K562 (cell line): ENCODE measurements around the gene KRTAP5-6. TPM values are rescaled to one million over a fixed set of nuclear protein-coding genes. Genes with fewer than 3 reads are reported as not detected.

Source experiments
- ATAC-seq: fragments of 200-7000 bp; cut with Tn5 transposase; 3 replicates; pipeline ENCODE4 v1.9.1; 2020; ENCODE audit warnings: moderate library complexity
- BruUV-seq: library from RNA; stranded (reverse); fragments of 400-500 nt; replicated peaks from 2 replicates; lab custom pipeline; 2021; lab: Mats Ljungman, UMichigan
- CTCF ChIA-PET: fragments of 300-600 bp; formaldehyde crosslinking; extraction: SDS; loops from one replicate; lab custom pipeline; 2021; ENCODE audit warnings: low intra/inter-chr PET ratio; lab: Yijun Ruan, JAX
- POLR2A ChIA-PET: fragments of 300-600, 350-650 bp; sonication (Branson Sonifier 250); formaldehyde crosslinking; extraction: SDS; loops from one replicate; lab custom pipeline; 2021; ENCODE audit warnings: antibody characterized with exemption, inconsistent platforms; lab: Yijun Ruan, JAX
- DNase-seq, 4 experiments: peaks; one replicate each; pipeline versions ENCODE4 v3.0.0 to v3.0.0-alpha.2; 2011 to 2018; ENCODE audit warnings: low spot score in 3 of 4, mixed read lengths in 3 of 4; ENCODE audit errors: extremely low read depth in 1 of 4
- FAIRE-seq: peaks from 2 replicates; lab custom pipeline; 2011; peaks lifted over from hg19 to GRCh38; lab: Jason Lieb, UNC
- H2AFZ ChIP-seq: 2 replicates; pipeline ENCODE4 v1.6.0; 2011; ENCODE audit warnings: low read depth, low read length, control low read depth, inconsistent platforms
- H3K27ac ChIP-seq: fragments of 200-600 bp; 3 replicates; pipeline ENCODE4 v1.8.0; 2011; ENCODE audit warnings: low read depth, mild to moderate bottlenecking, control low read depth, inconsistent platforms, low read length, moderate library complexity, mixed read lengths; ENCODE audit errors: extremely low read depth
- H3K27me3 ChIP-seq, 2 experiments: fragments of 300-600 bp in 1 of 2; 2 replicates in 1 of 2; 3 replicates in 1 of 2; pipeline versions ENCODE4 v1.6.0 to v1.8.0; 2011; ENCODE audit warnings: inconsistent platforms in 2 of 2, low read length in 2 of 2, mild to moderate bottlenecking in 1 of 2, mixed read lengths in 1 of 2, moderate library complexity in 1 of 2; ENCODE audit not compliant: control insufficient read depth in 2 of 2, insufficient read depth in 2 of 2
- H3K36me3 ChIP-seq: fragments of 300-600 bp; 3 replicates; pipeline ENCODE4 v1.8.0; 2011; ENCODE audit warnings: mild to moderate bottlenecking, low read length, inconsistent platforms; ENCODE audit not compliant: control insufficient read depth, insufficient read depth
- H3K4me1 ChIP-seq, 2 experiments: fragments of 200-600 bp in 1 of 2; replicated peaks in 1 of 2; 2 replicates in 1 of 2; 3 replicates in 1 of 2; pipeline versions ENCODE4 v1.5.1 to v1.8.0; 2011; ENCODE audit warnings: inconsistent platforms in 2 of 2, low read length in 2 of 2, mild to moderate bottlenecking in 1 of 2, mixed read lengths in 1 of 2, moderate library complexity in 1 of 2; ENCODE audit not compliant: control insufficient read depth in 2 of 2, insufficient read depth in 2 of 2
- H3K4me2 ChIP-seq: 2 replicates; pipeline ENCODE4 v1.6.1; 2011; ENCODE audit warnings: low read length, control low read depth, inconsistent platforms, mixed read lengths; ENCODE audit not compliant: insufficient read depth
- H3K4me3 ChIP-seq: fragments of 200-600 bp; sonication (generic), shearing (Covaris generic); 2 replicates; pipeline ENCODE4 v1.5.1; 2016; ENCODE audit warnings: control low read depth, inconsistent platforms
- H3K79me2 ChIP-seq: fragments of 200-600 bp; 3 replicates; pipeline ENCODE4 v1.8.0; 2011; ENCODE audit warnings: low read length, inconsistent platforms; ENCODE audit not compliant: control insufficient read depth, insufficient read depth
- H3K9ac ChIP-seq, 2 experiments: 2 replicates each; pipeline versions ENCODE4 v1.6.0 to v1.6.1; 2011; ENCODE audit warnings: low read depth in 2 of 2, low read length in 2 of 2, control low read depth in 1 of 2, inconsistent platforms in 1 of 2, mild to moderate bottlenecking in 1 of 2, mixed read lengths in 1 of 2; ENCODE audit not compliant: insufficient read depth in 1 of 2
- H3K9me1 ChIP-seq: one replicate; pipeline ENCODE4 v1.6.0; 2011; ENCODE audit warnings: inconsistent platforms, mild to moderate bottlenecking, low read length, moderate library complexity; ENCODE audit not compliant: control insufficient read depth, insufficient read depth
- H3K9me3 ChIP-seq: replicated peaks from 2 replicates; pipeline ENCODE4 v1.5.1; 2011; ENCODE audit warnings: low read depth, low read length, inconsistent platforms; ENCODE audit not compliant: control insufficient read depth, insufficient read depth
- H4K20me1 ChIP-seq: replicated peaks from 2 replicates; pipeline ENCODE4 v1.6.1; 2011; ENCODE audit warnings: low read length, inconsistent platforms, mixed read lengths; ENCODE audit not compliant: control insufficient read depth, insufficient read depth
- DLX4 ChIP-seq: fragments of 250-450 bp; sonication (Bioruptor Pico); IDR thresholded peaks from 2 replicates; pipeline ENCODE4 v1.6.1; 2021; ENCODE audit warnings: mild to moderate bottlenecking
- EHMT2 ChIP-seq: fragments of 450-650 bp; IDR thresholded peaks from 2 replicates; pipeline ENCODE4 v1.6.1; 2018; ENCODE audit warnings: antibody characterized with exemption
- PHB2 ChIP-seq: fragments of 450-650 bp; IDR thresholded peaks from 2 replicates; pipeline ENCODE4 v1.6.1; 2017; ENCODE audit warnings: low read depth
- PHF21A ChIP-seq: fragments of 450-650 bp; IDR thresholded peaks from 2 replicates; pipeline ENCODE4 v1.6.1; 2017; ENCODE audit warnings: low read depth, borderline replicate concordance
- PHTF2 ChIP-seq: fragments of 250-450 bp; sonication (Bioruptor Pico); IDR thresholded peaks from 2 replicates; pipeline ENCODE4 v1.5.0; 2021; ENCODE audit warnings: mild to moderate bottlenecking
- STAT6 ChIP-seq: sonication (generic); formaldehyde crosslinking; IDR thresholded peaks from 2 replicates; pipeline ENCODE4 v1.8.1; 2023; ENCODE audit warnings: mild to moderate bottlenecking, missing genetic modification reagents
- TBP ChIP-seq: optimal IDR thresholded peaks from 2 replicates; pipeline ENCODE3; 2011; ENCODE audit warnings: low read depth, low read length, improper control_type of control experiment
- TCF7L2 ChIP-seq: fragments of 150-350 bp; IDR thresholded peaks from 2 replicates; pipeline ENCODE4 v1.6.1; 2016; ENCODE audit warnings: low read depth, mild to moderate bottlenecking, low read length, moderate library complexity
- ZNF77 ChIP-seq: fragments of 250-450 bp; sonication (Bioruptor Pico); IDR thresholded peaks from 2 replicates; pipeline ENCODE4 v1.5.0; 2020
- WGBS: fragments of 100-300 bp; shearing (Covaris generic); methylation state at CpG from one replicate; pipeline ENCODE4 v1.1.6; 2016; ENCODE audit warnings: low coverage, mixed read lengths; ENCODE audit not compliant: insufficient coverage; ENCODE audit errors: missing lambda C conversion rate; 5-methylcytosine and 5-hydroxymethylcytosine counted together
- in situ Hi-C: fragments of 300-500 bp; cut with MboI; formaldehyde crosslinking; loops from 4 replicates; pipeline ENCODE4 v1.15.0; 2018; ENCODE audit warnings: inconsistent platforms, mixed read lengths
- intact Hi-C: fragments of 100-400 bp; cut with micrococcal nuclease; formaldehyde crosslinking; loops from 2 replicates; pipeline ENCODE4 v1.14.2; 2022
- polyA plus RNA-seq, 8 experiments: library from polyadenylated mRNA; depleted of rRNA in 4 of 8; stranded (reverse) in 5 of 8; unstranded in 3 of 8; fragments of >200 nt; fragmentation: Nextera tagmentation in 2 of 8; fragmentation: Illumina TruSeq in 1 of 8; extraction: Ambion mirVana in 2 of 8; extraction: Trizol in 1 of 8; gene quantifications; 2 replicates each; pipeline versions ENCODE4 v1.2.1 to v1.2.3, GENCODE V29; 2011 to 2014; ENCODE audit warnings: inconsistent platforms in 1 of 8, missing spikeins in 1 of 8
- total RNA-seq, 7 experiments: library from RNA; depleted of rRNA in 6 of 7; stranded (reverse); fragments of >200 nt in 6 of 7; fragmentation: Illumina TruSeq in 2 of 7; extraction: Trizol in 2 of 7; gene quantifications; 2 replicates each; pipeline versions ENCODE4 v1.2.1 to v1.2.3, GENCODE V29; 2011 to 2021; ENCODE audit warnings: low replicate concordance in 1 of 7
- TF ChIP-seq, protein P1 (sequence below): IDR thresholded peaks from 2 replicates; pipeline ENCODE4 v1.6.1; 2016; ENCODE audit warnings: missing genetic modification characterization, missing compliant biosample characterization

The KRTAP5-6 gene
- total and polyA plus RNA-seq, 9 of the 15 experiments (the other 6 are each of a cell fraction or from before 2014, with no cell fraction given), result not detected

DNA sequence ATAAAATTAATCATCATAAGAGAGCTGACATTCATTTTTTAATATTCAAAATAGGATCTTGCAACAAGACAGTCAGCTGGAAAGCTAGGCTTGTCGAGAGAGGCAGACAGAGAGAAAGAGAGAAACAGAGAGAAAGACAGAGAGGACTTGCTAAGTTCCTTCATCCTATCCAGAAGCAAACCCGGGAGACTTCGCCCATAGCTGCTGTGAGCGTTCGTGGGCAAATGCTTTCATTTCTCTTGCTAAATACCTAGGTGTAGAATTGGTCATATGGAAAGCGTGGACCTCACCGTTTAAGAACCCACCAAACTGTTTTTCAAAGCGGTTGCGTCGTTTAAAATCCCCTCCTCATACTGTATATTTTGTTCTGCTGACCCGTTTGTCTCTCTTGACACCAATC is 25.3 kb upstream of the KRTAP5-6 start (continued):
- TF ChIP-seq PHTF2, result no peak

DNA sequence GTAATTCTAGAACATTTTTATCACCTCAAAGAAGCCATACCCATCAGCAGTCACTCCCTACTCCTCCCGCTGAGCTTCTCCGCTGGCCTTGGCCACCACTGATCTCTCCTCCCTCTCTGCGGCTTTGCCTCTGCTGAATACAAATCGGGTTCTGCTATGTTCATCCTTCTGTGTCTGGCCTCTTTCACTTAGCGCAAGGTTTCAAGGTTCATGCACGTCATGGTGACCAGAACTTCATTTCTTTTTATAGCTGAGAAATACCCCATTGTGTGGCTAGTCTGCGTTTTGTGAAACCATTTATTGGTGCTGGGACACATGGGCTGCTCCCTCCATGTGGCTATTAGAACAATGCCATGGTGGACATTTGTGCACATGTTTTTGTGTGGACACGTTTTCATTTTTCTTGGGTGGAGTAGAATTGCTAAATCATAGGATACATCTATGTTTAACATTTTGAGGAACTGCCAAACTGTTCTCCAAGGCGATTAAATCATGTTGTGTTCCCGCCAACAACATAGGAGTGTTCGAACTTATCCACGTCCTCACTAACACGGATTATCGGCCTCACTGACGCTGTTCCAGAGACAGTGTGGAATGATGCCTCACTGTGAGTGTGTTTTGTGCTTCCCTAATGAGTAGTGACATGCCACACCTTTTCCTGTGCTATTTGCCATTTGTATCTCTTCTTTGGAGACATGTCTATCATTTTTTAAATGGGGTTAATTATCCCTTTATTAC is 24.2 kb upstream of the KRTAP5-6 start:
- Histone ChIP-seq H3K9me1 (peaks cover 2% of the 10 kb centered on the region), H2AFZ (no peak overlapping the region), H3K4me2 (no peak overlapping the region), H4K20me1 (0 out of 2 replicates have a peak, but pooled peaks cover 9% of the 10 kb centered on the region), H3K9me3 (no peaks in the 10 kb centered on the region), H3K27me3 (peaks cover 41 to 51% of the 10 kb centered on the region in 2 experiments), H3K9ac (no peak overlapping the region), H3K79me2 (no peaks in the 10 kb centered on the region), H3K4me1 (no peaks in the 10 kb centered on the region), H3K36me3 (no peaks in the 10 kb centered on the region), H3K4me3 (no peak overlapping the region), H3K27ac (no peak overlapping the region)
- in situ Hi-C loops, result no loop called here
- CTCF ChIA-PET, result no interaction called here
- FAIRE-seq, result no peak
- BruUV-seq, result no TSS peak
- 6% methylated on average over 15 of the region's 15 CpGs for whole genome bisulfite sequencing
- intact Hi-C loops, result no loop called here
- POLR2A ChIA-PET, result interaction anchor here (0.6 kb wide), 1 partner anchor 356 kb away, joined by 3 read pairs; no protein-coding TSS in a partner anchor
- ATAC-seq, result no peak
- TF ChIP-seq TBP (no peak), TCF7L2 (no peak), PHB2 (no peak), ZNF77 (CRISPR knock-in tag) (no peak), EHMT2 (no peak), STAT6 (CRISPR knock-in tag) (no peak), DLX4 (CRISPR knock-in tag) (no peak), PHF21A (no peak)
- TF ChIP-seq, protein P1, sequence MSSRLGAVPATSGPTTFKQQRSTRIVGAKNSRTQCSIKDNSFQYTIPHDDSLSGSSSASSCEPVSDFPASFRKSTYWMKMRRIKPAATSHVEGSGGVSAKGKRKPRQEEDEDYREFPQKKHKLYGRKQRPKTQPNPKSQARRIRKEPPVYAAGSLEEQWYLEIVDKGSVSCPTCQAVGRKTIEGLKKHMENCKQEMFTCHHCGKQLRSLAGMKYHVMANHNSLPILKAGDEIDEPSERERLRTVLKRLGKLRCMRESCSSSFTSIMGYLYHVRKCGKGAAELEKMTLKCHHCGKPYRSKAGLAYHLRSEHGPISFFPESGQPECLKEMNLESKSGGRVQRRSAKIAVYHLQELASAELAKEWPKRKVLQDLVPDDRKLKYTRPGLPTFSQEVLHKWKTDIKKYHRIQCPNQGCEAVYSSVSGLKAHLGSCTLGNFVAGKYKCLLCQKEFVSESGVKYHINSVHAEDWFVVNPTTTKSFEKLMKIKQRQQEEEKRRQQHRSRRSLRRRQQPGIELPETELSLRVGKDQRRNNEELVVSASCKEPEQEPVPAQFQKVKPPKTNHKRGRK (tag), result no peak
- no peak for DNase-seq
